GM18909 (cell line): ENCODE data around the gene ORAI2.
A peak's percentile ranks its signal among the peaks of the same experiment; 100 is the strongest.
"Not testable (repeated sequence)": the region's sequence is repeated elsewhere in the genome, so short reads cannot be mapped to it uniquely, and the experiment has no call there.

Experiments
- ATAC-seq: cut with Tn5 transposase; IDR thresholded peaks from one replicate; pipeline ENCODE4 v1.9.1; 2021; ENCODE audit warnings: mild to moderate bottlenecking; ENCODE audit not compliant: unreplicated experiment, poor library complexity

The ORAI2 gene

DNA sequence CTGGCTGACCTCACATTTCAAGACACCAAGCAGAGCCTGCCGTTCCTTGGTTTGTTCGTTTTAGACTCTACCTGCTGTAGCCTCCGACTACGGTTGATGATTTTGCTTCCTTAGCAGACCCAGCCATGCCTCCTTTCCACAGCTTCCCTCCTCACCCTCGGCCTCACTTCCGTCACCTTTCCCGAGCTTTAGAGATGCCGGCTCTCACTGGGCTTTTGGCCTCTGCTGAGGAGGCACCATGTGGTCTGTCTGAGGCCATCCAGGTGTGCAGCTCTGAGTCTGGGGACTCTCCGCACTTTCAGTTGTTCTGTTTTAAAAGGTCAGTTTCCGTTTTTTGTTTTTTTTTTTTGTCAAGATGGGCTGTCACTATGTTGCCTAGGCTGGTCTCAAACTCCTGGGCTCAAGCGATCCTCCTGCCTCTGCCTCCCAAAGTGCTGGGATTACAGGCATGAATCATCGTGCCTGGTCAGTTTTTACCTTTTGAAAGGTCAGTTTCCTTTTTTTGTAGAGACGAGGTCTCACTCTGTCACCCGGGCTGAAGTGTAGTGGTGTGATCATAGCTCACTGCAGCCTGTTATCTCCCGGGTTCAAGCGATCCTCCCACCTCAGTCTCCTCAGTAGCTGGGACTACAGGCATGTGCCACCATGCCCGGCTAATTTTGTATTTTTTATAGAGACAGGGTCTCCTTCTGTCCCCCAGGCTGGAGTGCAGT lies 11.7 kb downstream of the ORAI2 start:
- ATAC-seq, result peak; percentile 42

- ATAC-seq, result no peak
Observed at GRCh38 chr7:102445674-102446071, 12.3 kb downstream of the ORAI2 start.

DNA sequence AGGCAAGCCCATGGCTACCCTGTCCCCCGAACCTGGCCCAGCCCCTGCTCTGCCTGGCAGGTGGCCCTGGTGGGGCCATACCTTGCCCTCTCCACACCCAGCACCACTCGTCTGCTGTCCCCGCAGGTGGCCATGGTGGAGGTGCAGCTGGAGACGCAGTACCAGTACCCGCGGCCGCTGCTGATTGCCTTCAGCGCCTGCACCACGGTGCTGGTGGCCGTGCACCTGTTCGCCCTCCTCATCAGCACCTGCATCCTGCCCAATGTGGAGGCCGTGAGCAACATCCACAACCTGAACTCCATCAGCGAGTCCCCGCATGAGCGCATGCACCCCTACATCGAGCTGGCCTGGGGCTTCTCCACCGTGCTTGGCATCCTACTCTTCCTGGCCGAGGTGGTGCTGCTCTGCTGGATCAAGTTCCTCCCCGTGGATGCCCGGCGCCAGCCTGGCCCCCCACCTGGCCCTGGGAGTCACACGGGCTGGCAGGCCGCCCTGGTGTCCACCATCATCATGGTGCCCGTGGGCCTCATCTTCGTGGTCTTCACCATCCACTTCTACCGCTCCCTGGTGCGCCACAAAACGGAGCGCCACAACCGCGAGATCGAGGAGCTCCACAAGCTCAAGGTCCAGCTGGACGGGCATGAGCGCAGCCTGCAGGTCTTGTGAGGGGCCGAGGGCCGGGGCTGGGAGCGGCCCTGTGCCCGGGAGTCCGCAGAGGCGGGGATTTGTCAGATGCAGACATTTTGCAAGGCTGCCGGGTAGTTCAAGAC lies 13.2 kb downstream of the ORAI2 start:
- no peak for ATAC-seq

DNA sequence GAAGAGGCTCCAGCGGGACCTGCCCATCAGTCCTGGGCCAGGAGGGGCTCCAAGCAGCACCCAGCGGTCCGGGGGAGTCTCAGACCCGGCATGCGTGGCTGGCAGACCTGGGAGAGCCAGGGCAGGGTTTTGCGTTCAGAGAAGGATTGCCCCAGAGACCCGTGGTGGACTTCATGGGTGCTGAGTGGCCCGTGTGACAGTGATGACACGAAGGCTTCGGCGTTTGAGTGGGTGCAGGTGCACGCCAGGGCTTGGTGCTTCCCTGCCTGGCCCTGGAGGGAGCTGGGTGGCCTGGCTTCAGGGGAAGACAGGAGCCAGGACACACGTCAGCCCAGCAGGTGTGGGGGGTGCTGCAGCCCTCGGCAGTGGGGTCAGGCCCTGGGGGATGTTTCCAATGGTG lies 13.9 kb downstream of the ORAI2 start:
- ATAC-seq, result no peak

DNA sequence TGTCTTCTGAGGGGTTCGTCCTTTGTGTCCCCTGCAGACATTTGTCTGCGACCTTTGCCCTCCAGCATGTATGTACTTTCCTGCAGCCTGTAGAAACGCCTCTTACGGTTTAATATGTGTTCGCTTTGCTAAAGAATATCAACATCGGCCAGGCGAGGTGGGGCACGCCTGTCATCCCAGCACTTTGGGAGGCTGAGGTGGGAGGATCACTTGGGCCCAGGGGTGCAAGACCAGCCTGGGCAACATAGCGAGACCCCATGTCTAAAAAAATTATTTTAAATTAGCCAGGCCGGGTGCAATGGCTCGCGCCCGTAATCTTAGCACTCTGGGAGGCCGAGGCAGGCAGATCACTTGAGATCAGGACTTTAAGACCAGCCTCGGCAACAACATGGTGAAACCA lies 15.8 kb downstream of the ORAI2 start:
- ATAC-seq, result no peak

DNA sequence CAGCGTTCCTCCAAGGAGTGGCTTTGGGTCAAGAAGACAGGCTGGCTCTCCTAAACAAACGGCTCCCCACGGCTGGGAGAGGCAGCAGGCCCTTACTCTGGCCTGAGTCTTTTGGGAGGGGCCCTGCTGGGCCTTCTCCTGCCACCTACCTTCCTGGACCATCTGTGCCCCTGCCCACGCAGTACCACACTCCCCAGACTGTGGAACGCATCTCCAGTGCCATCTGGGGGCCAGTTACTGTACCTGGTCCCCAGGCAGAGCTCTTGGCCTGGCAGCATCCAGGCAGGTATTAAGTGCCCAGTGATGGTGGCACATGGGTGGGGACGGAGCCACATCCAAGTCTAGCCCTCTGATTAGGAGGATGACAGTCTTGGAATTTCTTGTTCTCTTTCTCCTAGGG lies 16.9 kb downstream of the ORAI2 start:
- peak; percentile 44 for ATAC-seq

GRCh38 chr7:102451371-102452054 lies 18.1 kb downstream of the ORAI2 start:
- ATAC-seq, result no peak

DNA sequence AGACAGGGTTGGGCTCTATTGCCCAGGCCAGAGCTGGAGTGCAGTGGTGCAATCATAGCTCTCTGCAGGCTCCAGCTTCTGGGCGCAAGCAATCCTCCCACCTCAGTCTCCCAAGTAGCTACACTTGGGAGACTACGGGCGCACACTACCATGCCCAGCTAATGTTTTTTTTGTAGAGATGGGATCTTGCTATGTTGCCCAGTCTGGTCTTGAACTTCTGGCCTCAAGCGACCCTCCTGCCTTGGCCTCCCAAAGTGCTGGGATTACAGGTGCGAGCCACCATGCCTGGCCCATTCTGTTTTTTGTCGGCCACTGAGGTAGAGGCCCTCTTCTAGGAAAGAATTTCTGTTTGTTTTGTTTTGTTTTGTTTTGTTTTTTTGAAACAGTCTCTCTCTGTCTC lies 19.1 kb downstream of the ORAI2 start:
- ATAC-seq, result no peak

GRCh38 chr7:102453319-102453718 lies 19.9 kb downstream of the ORAI2 start:
- no peak for ATAC-seq

DNA sequence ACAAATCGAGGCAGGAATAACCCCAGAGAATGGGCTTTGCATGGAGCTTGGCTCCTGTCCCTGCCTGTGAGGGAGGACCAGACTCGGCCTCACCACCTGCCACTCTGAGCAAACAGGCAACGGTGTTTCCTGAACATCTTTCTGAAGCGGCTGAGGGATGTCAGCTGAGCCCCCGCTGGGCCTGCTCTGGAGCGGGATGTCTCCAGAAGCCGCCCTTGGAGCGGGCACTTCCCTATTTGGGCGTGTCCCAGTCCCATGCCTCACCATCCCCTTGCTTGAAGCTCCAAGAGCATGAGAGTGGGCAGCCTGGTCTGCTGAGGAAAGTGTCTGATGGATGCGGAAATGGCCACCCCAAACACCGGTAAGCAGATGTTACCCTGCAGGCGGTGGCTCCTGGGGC lies 21.1 kb downstream of the ORAI2 start:
- ATAC-seq, result no peak

DNA sequence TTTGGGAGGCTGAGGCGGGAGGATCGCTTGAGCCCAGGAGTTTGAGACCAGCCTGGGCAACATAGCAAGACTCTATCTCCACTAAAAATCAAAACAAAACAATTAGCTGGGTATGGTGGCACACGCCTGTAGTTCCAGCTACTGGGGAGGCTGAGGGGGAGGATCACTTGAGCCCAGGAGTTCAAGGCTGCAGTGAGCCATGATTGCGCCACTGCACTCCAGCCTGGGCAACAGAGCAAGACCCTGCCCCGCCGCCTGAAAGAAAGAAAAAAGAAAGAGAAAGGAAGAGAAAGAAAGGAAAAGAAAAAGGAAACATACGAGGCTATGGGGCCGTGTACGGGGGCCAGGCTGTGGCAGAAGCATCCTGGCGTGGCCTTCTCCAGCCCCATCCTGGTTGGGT lies 21.6 kb downstream of the ORAI2 start:
- ATAC-seq, result not testable (repeated sequence)

DNA sequence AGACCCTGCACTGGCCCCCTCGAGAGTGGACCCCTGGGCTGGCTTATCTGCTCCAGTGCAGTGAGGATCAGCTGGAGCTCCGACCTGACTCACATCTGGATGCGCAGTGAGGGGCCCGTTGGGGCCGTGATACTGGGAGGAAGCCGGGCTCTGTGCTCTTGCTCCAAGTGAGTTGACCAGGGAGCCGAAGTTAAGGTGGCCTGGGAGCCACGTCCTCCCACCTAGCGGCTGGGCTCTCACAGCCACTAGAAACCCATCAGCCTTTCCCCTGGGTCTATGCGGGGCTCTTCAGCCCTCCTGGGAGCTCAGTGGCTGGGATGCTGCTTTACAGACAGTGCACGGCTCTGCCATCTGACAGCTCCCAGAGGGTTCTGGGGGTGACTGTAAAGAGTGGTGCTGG lies 22.2 kb downstream of the ORAI2 start:
- no peak for ATAC-seq

GRCh38 chr7:102456327-102456726 lies 23.0 kb downstream of the ORAI2 start:
- no peak for ATAC-seq

DNA sequence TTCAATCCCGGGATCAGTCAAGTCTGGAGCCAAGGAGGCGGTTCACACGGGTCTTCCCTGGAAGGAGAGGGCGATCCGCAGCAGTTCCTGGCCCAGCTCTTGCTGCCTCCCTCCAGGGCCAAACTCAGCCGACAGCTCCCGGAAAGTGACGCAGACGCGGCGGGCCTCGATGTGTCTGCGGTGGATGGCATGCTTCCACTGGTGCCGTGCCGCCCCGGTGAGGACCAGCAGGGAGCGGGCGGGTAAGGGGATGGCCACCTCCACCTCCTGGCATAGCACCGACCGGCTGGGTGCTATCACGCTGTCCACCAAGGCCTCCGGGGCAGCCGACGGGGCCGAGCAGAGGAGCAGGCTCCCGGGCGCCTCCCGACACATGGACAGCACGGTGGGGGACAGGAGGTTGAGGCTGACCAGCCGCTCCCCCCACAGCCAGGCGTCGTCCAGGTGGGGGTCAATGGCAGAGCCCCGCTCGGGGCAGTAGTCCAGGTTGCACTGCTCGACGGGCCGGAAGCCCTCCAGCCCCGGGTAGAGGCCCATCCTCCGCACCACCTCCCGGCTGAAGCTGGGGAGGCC lies 24.1 kb downstream of the ORAI2 start:
- ATAC-seq, result no peak

DNA sequence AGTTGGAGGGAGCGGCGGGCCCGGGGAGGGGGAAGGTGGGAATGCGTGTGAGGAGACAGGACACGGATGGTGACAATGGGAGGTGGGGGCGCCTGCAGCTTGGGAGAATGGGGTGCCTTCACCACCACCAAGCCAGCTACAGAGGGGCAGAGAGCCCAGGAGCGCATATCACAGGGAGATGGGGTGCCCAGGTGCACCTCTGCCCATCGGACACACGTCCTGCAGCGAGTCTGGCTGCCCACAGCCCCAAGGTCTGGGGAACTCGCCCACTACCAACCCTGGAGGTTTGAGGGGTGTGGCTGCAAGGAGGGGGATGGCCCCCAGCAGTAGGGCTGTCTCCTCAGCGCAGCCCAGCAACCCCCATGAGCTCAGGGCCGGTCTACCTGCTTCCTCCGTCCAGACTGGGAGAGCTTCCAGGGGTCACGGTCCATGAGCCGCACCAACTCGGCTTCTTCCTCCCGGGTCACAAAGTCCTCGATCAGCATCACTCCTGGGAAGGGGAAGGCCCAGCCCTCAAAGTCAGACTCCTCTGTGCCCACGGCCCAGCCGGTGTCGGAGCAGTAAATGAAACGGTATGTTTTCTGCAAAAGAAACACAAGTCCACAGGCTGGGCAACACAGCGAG lies 26.0 kb downstream of the ORAI2 start:
- no peak for ATAC-seq

- no peak for ATAC-seq
Observed at GRCh38 chr7:102460467-102460866, 27.1 kb downstream of the ORAI2 start.

DNA sequence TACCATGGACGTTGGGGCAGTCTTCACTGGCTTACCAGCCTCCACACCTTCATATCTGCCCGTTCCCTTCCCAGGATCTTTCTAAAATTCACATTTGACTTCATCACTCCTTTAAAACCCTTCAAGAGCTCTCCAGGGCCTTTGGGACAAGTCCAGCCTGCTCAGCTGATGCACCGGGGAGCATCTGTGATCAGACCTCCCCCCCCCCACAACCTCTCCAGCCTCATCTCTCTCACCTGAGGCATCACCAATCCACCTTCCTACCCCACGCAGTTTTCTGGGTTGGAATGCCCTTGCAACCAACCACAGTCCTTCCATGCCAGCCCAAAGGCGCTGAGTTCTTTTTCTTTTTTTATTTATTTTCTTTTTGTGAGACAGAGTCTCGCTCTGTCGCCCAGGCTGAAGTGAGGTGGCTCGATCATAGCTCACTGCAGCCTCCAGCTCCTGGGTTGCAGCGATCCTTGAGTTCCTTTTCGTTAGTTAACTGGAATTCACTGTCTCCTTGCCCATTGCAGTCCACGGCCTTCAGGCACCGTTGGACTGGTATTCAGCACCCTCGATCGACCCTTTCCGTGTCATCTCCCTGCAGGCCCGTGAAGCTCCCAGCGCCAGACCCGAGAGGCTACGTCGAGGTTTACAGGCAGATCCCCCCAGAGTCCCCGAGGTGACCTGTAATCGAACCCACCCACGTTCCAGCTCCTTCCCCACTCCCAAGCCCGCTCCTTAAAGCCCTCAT lies 30.6 kb downstream of the ORAI2 start:
- ATAC-seq, result no peak

- peak; percentile 90 for ATAC-seq
Observed at GRCh38 chr7:102464577-102465280, 31.4 kb downstream of the ORAI2 start, which contains the start of the genes ALKBH4 and LRWD1. Gene ALKBH4 (minus strand): TSS chr7:102464863. CDS start chr7:102464836, 27 bp downstream. Gene LRWD1 (plus strand): TSS chr7:102464984. CDS start chr7:102465081, 97 bp downstream.

- ATAC-seq, result no peak
Observed at GRCh38 chr7:102466097-102466496, 32.7 kb downstream of the ORAI2 start.
